Naive B cell (primary cell): ENCODE measurements around the gene HEYL. TPM values are rescaled to one million over a fixed set of nuclear protein-coding genes. Genes with fewer than 3 reads are reported as not detected.
A peak's percentile ranks its signal among the peaks of the same experiment; 100 is the strongest.

Source experiments
- ATAC-seq, 2 donors: fragments of 150-1000 bp; cut with Tn5 transposase; 2 replicates each; pipeline ENCODE4 v1.10.0; 2021; ENCODE audit warnings: low read depth in 2 of 2, mild to moderate bottlenecking in 2 of 2, moderate library complexity in 2 of 2
- DNase-seq: peaks from one replicate; pipeline ENCODE4 v3.0.0; 2022
- H3K27ac Mint-ChIP-seq, 6 donors: one replicate each; pipeline ENCODE4 v1.8.0; 2020 to 2022; ENCODE audit warnings: mild to moderate bottlenecking in 6 of 6, mixed read lengths in 6 of 6, moderate library complexity in 5 of 6, inconsistent platforms in 2 of 6
- H3K27me3 Mint-ChIP-seq, 3 donors: one replicate each; pipeline ENCODE4 v1.8.0; 2021 to 2022; ENCODE audit warnings: mixed read lengths in 3 of 3, mild to moderate bottlenecking in 1 of 3
- H3K36me3 Mint-ChIP-seq, 2 donors: one replicate each; pipeline ENCODE4 v1.8.0; 2020 to 2022; ENCODE audit warnings: mixed read lengths in 2 of 2, inconsistent platforms in 1 of 2, mild to moderate bottlenecking in 1 of 2
- H3K4me1 Mint-ChIP-seq, 3 donors: one replicate each; pipeline ENCODE4 v1.8.0; 2020 to 2022; ENCODE audit warnings: mixed read lengths in 3 of 3, inconsistent platforms in 1 of 3, mild to moderate bottlenecking in 1 of 3, moderate library complexity in 1 of 3
- H3K4me3 Mint-ChIP-seq, 8 donors: one replicate each; pipeline ENCODE4 v1.8.0; 2020 to 2022; ENCODE audit warnings: mild to moderate bottlenecking in 8 of 8, mixed read lengths in 8 of 8, moderate library complexity in 8 of 8, inconsistent platforms in 2 of 8
- H3K9me3 Mint-ChIP-seq, 7 donors: one replicate each; pipeline ENCODE4 v1.8.0; 2020 to 2022; ENCODE audit warnings: mixed read lengths in 7 of 7, mild to moderate bottlenecking in 5 of 7, inconsistent platforms in 2 of 7, moderate library complexity in 1 of 7
- polyA plus RNA-seq, 6 donors: library from polyadenylated mRNA; unstranded; fragments of 300-500 nt; fragmentation: Illumina TruSeq; gene quantifications; one replicate each; pipeline ENCODE4 v1.2.3, GENCODE V29; 2021; ENCODE audit warnings: low read depth in 6 of 6

HEYL gene
- polyA plus RNA-seq, 6 donors from 2014 or later: not detected

DNA sequence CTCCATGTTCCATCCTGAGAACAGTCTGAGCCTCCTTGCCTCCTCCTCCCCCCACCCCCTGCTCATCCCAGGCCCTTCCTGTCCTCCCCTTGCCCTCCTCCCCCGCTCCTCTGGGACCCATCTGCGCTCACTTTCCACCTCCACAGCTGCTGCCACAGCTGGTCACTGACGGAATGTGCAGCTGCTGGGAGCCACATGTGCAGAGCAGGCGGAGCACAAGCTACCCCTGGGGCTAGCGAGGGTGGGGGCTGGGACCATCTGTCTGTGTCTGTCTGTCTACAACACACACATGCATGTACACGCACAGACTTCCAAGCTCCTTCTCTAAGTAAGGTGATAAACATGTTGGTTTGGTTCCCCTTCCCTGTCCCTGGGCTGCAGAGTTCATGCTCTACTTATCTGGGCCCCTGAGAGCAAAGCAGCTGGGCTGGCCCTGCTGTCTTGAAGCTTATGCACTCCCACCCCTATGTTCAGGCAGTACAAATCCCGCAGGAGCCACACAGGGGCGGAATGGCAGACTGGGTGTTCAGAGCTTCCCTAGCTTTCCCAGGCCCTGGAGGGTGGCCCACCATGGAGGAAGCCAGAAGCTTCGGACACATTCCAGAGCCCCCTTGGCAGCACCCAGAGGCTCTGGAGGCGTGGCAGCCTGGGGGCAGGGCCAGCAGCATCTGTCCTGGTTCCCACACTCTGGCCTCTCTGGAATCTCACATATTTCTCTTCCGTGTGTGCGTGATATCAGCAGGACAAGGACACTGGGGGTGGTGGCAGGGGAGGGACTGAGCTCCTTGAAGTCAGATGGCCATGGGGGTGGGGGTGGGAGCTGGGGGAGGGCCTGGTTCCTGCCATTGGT, 7.0 kb upstream of the HEYL start:
- Mint-ChIP-seq H3K27me3 (peaks cover 0 to 12% (median 6%) of the 10 kb centered on the region in 3 donors), H3K36me3 (no peaks in the 10 kb centered on the region), H3K9me3 (peaks cover 0 to 6% (median 2%) of the 10 kb centered on the region in 7 donors), H3K27ac (no peak overlapping the region), H3K4me3 (peak overlapping the region in 1 of 8 donors; percentile 35), H3K4me1 (no peaks in the 10 kb centered on the region)
- ATAC-seq (no peak), DNase-seq (no peak)

DNA sequence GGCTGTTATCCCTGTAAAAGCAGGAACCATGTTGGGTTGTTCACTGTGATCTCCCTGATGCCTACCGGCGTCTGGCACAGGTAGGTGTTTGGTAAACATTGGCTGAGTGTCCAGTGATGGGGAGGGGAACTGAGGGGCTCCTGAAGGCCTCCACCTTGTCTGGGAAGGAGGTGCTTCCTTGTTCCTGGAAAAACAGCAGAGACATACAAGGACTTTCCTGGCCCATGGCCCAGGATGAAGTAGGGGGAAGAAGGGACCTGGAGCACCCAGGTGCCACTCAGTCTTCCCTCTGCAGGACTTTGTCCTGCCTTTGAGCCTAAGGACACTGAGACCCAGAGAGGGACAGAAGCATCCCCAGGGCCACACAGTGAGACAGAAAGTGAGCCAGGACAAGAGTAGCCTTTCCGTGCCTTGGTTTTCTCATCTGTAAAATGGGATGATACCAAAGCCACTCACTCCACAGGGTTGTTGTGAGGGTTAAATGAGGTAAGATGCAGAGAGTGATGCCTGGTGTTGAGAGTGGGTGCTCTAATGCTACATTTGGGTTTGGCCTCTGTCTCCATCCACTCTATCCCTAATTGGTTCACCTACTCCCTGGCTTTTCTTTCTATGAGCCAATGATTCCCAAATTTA, 6.1 kb upstream of the HEYL start:
- ATAC-seq: no peak
- peaks cover 0 to 6% (median 2%) of the 10 kb centered on the region in 7 donors for H3K9me3 Mint-ChIP-seq
- no peak for DNase-seq
- H3K4me3 Mint-ChIP-seq: no peak overlapping the region
- no peaks in the 10 kb centered on the region for H3K36me3 Mint-ChIP-seq
- no peaks in the 10 kb centered on the region for H3K4me1 Mint-ChIP-seq
- H3K27me3 Mint-ChIP-seq: peaks cover 8 to 17% (median 13%) of the 10 kb centered on the region in 3 donors
- no peak overlapping the region for H3K27ac Mint-ChIP-seq

DNA sequence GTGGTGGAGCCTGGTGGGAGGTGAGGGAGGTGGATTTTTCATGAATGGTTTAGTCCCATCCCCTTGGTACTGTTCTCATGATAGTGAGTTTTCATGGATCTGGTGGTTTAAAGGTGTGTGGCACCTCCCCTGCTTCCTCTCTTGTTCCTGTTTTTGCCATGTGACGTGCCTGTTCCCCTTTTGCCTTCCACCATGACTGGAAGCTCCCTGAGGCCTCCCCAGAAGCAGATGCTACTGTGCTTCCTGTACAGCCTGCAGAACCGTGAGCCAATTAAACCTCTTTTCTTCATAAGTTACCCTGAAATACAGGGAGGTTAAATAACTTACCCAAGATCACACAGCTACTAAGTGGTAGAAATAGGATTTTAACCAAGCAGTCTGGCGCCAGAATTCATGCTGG, 4.3 kb upstream of the HEYL start:
- DNase-seq: no peak
- Mint-ChIP-seq H3K9me3 (peaks cover 0 to 6% (median 2%) of the 10 kb centered on the region in 7 donors), H3K4me1 (peaks cover 0 to 2% (median 0%) of the 10 kb centered on the region in 3 donors), H3K27me3 (peaks cover 14 to 23% (median 18%) of the 10 kb centered on the region in 3 donors), H3K27ac (no peak overlapping the region), H3K36me3 (no peaks in the 10 kb centered on the region), H3K4me3 (no peak overlapping the region)
- ATAC-seq: no peak

DNA sequence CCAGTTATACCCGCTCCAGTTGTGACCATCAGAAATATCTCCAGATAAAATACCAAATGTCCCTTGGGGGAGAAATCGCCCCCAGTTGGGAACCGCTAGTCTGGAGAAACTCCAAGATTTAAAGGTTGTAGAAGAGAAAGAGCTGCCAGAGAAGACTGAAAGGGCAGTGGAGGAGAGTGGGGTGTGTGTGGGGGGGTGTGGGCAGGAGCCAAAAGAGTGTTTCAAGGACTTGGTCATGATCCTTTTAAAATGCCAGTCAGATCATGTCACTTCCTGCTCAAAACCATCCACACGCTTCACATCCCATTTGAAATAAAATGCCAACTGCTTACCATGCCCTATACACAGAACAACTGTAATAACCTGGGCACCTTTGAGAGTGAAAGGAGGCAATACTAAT, 3.4 kb upstream of the HEYL start:
- H3K9me3 Mint-ChIP-seq: peaks cover 0 to 6% (median 2%) of the 10 kb centered on the region in 7 donors
- no peak overlapping the region for H3K4me3 Mint-ChIP-seq
- DNase-seq: no peak
- peaks cover 0 to 2% (median 0%) of the 10 kb centered on the region in 3 donors for H3K4me1 Mint-ChIP-seq
- no peak for ATAC-seq
- H3K27me3 Mint-ChIP-seq: peaks cover 22 to 32% (median 27%) of the 10 kb centered on the region in 3 donors
- no peak overlapping the region for H3K27ac Mint-ChIP-seq
- no peaks in the 10 kb centered on the region for H3K36me3 Mint-ChIP-seq

DNA sequence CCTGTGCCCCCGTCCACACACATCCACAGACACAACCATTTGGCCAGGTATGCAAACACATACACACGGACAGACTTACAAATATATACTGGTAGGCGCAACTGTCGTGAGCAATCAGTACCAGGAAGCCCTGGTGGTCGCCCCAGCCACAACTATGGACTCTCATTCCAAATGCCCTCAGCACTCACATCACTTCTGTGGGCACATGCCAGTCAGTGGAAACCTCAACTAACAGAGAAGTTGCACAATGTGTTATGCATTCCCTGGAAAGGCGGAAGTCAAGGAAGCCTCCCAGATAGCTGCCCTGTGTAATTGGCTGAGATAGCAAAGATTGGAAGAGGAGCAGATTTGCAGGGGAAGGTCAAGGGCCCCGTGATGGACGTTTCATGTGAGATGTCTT, 1.4 kb upstream of the HEYL start:
- Mint-ChIP-seq H3K9me3 (peaks cover 0 to 6% (median 2%) of the 10 kb centered on the region in 7 donors), H3K27me3 (peaks cover 34 to 52% (median 47%) of the 10 kb centered on the region in 3 donors), H3K4me1 (peaks cover 0 to 2% (median 0%) of the 10 kb centered on the region in 3 donors), H3K4me3 (peak overlapping the region in 3 of 8 donors; percentile 37 to 73 (median 54)), H3K27ac (no peak overlapping the region), H3K36me3 (no peaks in the 10 kb centered on the region)
- DNase-seq (no peak), ATAC-seq (no peak)

DNA sequence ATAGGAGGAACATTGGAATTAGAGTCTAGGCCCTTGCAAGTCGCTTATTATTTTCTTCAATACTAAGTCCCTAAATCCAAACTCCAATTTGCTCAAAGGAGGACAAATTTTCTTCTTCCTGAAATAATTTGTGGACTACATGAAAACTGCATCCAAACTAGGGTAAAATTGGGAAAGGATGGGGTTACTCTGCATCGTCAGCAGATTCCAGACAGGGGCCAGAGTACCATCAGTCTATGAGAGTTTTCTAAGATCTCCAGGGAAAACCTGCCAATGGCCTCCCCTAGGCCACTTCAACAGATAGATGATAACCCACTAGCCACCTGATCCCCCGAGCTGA, 508 bp downstream of the HEYL start:
- ATAC-seq: no peak

DNA sequence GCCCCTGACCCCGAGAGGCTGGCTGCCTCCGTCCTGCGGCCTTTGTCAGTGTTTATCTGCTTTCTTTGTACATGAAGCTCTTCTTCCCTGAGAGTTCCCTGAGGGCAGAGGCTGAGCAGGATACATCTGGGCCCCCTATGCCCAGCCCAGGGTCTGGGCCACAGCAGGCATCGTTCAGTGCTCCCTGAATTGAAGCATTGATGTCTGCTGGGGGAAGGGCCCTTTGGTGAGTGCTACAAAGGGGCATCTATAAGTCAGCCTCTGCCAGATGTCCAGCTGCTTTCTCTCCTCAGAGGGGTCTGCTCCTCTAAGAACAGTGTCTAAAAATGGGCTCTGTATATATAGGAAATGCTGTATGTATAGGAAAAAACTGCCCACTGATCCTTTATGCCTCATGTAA, 2.1 kb downstream of the HEYL start:
- no peak for ATAC-seq
- no peak for DNase-seq
- peak overlapping the region in 1 of 8 donors; percentile 25 for H3K4me3 Mint-ChIP-seq
- no peak overlapping the region for H3K27ac Mint-ChIP-seq
- H3K27me3 Mint-ChIP-seq: peaks cover 46 to 68% (median 66%) of the 10 kb centered on the region in 3 donors
- H3K36me3 Mint-ChIP-seq: no peaks in the 10 kb centered on the region
- peaks cover 0 to 2% (median 0%) of the 10 kb centered on the region in 3 donors for H3K4me1 Mint-ChIP-seq
- H3K9me3 Mint-ChIP-seq: peaks cover 0 to 2% (median 0%) of the 10 kb centered on the region in 7 donors

More for the DNA sequence above, 508 bp downstream of the HEYL start:
- Mint-ChIP-seq H3K27me3 (peaks cover 46 to 60% (median 59%) of the 10 kb centered on the region in 3 donors), H3K9me3 (peaks cover 0 to 5% (median 2%) of the 10 kb centered on the region in 7 donors), H3K27ac (peak overlapping the region in 1 of 6 donors; percentile 9), H3K4me1 (peaks cover 0 to 2% (median 0%) of the 10 kb centered on the region in 3 donors), H3K36me3 (no peaks in the 10 kb centered on the region), H3K4me3 (peak overlapping the region; percentile 25 to 80 (median 63))
- no peak for DNase-seq

DNA sequence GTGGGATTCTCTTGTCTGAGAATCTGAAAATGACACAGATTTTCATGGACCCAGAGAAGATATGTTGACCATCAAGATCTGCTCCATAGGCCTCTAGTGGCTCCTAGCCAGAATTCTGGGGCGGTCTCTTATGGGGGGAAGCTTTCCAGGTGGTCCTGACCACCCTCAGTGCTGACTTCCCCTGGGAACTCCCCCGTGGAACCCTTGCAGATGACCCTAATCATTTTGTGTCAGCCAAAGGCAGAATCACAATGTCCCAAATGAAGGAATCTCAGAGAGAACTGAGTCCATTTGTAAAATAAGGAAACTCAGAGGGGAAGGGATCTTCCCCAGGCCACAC, 3.6 kb downstream of the HEYL start:
- Mint-ChIP-seq H3K27ac (no peak overlapping the region), H3K4me3 (no peak overlapping the region), H3K4me1 (peaks cover 0 to 2% (median 0%) of the 10 kb centered on the region in 3 donors), H3K9me3 (peaks cover 0 to 2% (median 0%) of the 10 kb centered on the region in 7 donors), H3K36me3 (no peaks in the 10 kb centered on the region), H3K27me3 (peaks cover 41 to 64% (median 64%) of the 10 kb centered on the region in 3 donors)
- DNase-seq (no peak), ATAC-seq (no peak)

DNA sequence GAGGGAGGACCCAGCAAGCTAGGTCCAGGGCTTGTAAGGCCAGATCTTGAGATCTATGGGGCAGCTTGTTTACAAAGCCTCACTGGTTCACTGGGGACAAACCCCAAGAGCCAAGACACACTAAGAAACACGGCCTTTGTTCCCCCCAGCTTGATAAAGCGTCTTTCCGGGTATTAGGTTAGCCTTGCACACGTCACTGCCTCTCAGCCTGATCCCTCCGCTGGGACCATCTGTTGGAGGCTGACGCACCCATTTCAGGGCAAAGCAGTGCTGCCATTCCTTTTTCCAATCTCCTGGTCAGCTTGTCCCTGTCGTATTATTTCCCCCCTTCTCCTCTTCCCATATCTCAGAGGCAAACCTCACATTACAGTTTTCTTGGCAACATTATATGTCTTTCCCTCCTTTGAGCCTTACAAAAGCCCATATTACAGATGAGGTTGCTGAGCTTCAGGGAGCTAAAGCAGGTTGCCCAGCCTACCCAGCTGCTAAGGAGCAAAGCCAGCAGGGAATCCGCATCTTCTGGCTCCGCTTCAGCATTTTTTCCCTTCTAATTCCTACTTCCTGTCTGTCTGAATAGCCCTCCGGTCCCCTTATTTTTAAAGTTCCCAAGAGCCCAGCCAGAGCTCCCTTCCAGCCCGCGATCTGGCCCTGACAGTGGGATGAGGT, 4.1 kb downstream of the HEYL start:
- ATAC-seq: no peak
- Mint-ChIP-seq H3K9me3 (peaks cover 0 to 2% (median 0%) of the 10 kb centered on the region in 7 donors), H3K4me1 (peaks cover 0 to 2% (median 0%) of the 10 kb centered on the region in 3 donors), H3K36me3 (no peaks in the 10 kb centered on the region), H3K27ac (no peak overlapping the region), H3K4me3 (no peak overlapping the region), H3K27me3 (peaks cover 36 to 64% (median 61%) of the 10 kb centered on the region in 3 donors)
- DNase-seq: no peak

DNA sequence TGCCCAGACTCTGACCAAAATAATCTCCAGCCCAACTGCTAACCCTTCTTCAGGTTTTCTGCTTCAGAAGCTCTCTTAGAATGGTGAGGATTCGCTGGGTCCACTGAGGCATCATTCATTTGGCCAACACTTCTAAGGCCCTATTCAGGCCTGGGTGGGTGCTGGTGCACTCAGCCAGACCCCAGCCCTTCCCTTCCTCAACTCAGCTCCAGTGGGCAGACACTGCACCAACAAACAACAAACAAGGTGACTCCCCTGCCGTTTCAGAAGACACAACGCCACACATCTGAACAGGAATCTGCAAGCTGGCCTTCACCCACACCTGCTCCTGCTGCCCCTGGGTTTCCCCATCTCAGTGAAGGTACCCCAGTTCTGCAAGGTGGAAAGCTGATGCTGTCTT, 6.0 kb downstream of the HEYL start:
- peaks cover 0 to 2% (median 0%) of the 10 kb centered on the region in 7 donors for H3K9me3 Mint-ChIP-seq
- no peak overlapping the region for H3K27ac Mint-ChIP-seq
- H3K4me3 Mint-ChIP-seq: no peak overlapping the region
- no peaks in the 10 kb centered on the region for H3K4me1 Mint-ChIP-seq
- H3K27me3 Mint-ChIP-seq: peaks cover 34 to 60% (median 53%) of the 10 kb centered on the region in 3 donors
- DNase-seq (no peak), ATAC-seq (no peak)
- H3K36me3 Mint-ChIP-seq: no peaks in the 10 kb centered on the region

DNA sequence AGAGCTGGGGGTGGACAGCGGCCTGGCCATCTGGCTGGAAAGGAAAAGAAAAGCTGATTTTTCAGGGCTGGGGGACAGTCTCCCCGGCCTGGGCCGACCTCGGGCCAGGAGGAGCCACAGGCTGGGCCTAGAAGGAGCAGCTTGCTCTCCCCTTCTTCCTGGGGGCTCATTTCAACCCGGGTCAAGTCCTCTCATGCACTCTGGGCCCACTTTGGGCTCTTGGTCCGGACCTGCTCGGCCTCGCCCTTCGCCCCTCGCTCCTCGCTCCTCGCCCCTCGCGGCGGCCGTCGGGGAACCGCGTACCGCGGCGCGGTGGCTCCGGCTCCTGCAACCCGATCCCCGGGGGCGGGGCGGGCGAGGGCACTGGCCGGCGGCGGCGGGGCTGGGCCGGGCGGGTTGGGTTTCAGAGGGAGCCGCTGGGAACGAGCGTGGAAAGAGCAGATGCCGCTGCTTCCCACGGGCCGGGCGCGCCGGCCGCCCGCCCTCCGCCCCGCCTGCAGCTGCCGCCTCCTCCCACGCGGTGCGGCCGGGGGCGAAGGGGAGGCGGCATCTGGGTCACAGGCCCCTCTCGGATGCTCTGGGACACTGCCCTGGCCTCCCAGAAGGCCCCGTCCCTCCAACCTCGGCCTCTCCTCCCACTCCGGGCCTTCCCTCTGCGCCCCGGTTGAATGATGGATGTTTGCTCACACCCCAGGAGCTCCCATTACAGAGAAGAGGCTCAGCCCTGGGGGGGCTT, 6.6 kb downstream of the HEYL start:
- peaks cover 0 to 2% (median 0%) of the 10 kb centered on the region in 7 donors for H3K9me3 Mint-ChIP-seq
- peaks cover 28 to 54% (median 47%) of the 10 kb centered on the region in 3 donors for H3K27me3 Mint-ChIP-seq
- H3K4me3 Mint-ChIP-seq: no peak overlapping the region
- H3K4me1 Mint-ChIP-seq: no peaks in the 10 kb centered on the region
- H3K36me3 Mint-ChIP-seq: no peaks in the 10 kb centered on the region
- no peak overlapping the region for H3K27ac Mint-ChIP-seq
- DNase-seq (no peak), ATAC-seq (no peak)

DNA sequence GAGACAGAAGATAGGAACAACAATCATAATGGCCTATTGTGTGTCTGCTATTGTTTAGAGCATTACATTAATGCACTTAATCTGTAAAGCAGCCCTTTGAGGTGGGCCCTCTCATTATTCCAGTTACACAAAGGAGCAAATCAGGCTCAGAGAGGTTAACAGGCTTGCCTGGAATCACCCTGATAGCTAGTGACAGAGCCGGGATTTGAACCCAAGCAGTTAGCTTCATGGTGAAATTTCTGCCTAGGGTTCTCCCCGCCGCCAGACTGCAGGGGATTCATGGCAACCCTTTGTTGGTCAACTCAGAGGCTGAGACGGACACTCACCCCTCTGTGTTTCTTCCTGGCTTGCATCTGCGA, 7.1 kb downstream of the HEYL start:
- Mint-ChIP-seq H3K27me3 (peaks cover 24 to 48% (median 42%) of the 10 kb centered on the region in 3 donors), H3K27ac (no peak overlapping the region), H3K4me1 (no peaks in the 10 kb centered on the region), H3K36me3 (no peaks in the 10 kb centered on the region), H3K9me3 (peaks cover 0 to 2% (median 0%) of the 10 kb centered on the region in 7 donors), H3K4me3 (no peak overlapping the region)
- ATAC-seq (no peak), DNase-seq (no peak)
